Lung (tissue), 12 donors: ENCODE measurements around the gene LEFTY1. TPM values are rescaled to one million over a fixed set of nuclear protein-coding genes. Genes with fewer than 3 reads are reported as not detected.
"Not testable (repeated sequence)": the region's sequence is repeated elsewhere in the genome, so short reads cannot be mapped to it uniquely, and the experiment has no call there.

Source experiments
- ATAC-seq: fragments of 200-7000 bp; cut with Tn5 transposase; one replicate; pipeline ENCODE4 v1.9.1; 2020; ENCODE audit warnings: moderate number of reproducible peaks; ENCODE audit not compliant: insufficient read depth, low FRiP score
- DNase-seq, 3 donors: peaks; one replicate each; pipeline ENCODE4 v3.0.0-alpha.2; 2013 to 2017
- H3K27ac ChIP-seq, 2 donors: one replicate each; pipeline ENCODE4 v1.5.1; 2013; ENCODE audit warnings: mild to moderate bottlenecking in 2 of 2, moderate library complexity in 2 of 2, control low read depth in 1 of 2, inconsistent platforms in 1 of 2, low read depth in 1 of 2, low read length in 1 of 2
- H3K27me3 ChIP-seq, 3 donors: one replicate each; pipeline ENCODE4 v1.5.1; 2013; ENCODE audit warnings: low read length in 2 of 3; ENCODE audit not compliant: control insufficient read depth in 3 of 3, insufficient read depth in 3 of 3
- H3K36me3 ChIP-seq, 4 donors: one replicate each; pipeline ENCODE4 v1.5.1; 2013; ENCODE audit warnings: low read length in 4 of 4, mild to moderate bottlenecking in 1 of 4, moderate library complexity in 1 of 4; ENCODE audit not compliant: control insufficient read depth in 4 of 4, insufficient read depth in 4 of 4
- H3K4me1 ChIP-seq, 5 donors: one replicate each; pipeline ENCODE4 v1.5.1; 2013; ENCODE audit warnings: low read length in 5 of 5, mild to moderate bottlenecking in 2 of 5, moderate library complexity in 1 of 5; ENCODE audit not compliant: control insufficient read depth in 5 of 5, insufficient read depth in 5 of 5
- H3K4me3 ChIP-seq: one replicate; pipeline ENCODE4 v1.5.1; 2013; ENCODE audit warnings: mild to moderate bottlenecking, control low read depth, moderate library complexity
- H3K9ac ChIP-seq, 2 donors: one replicate each; pipeline ENCODE4 v1.5.1; 2013; ENCODE audit warnings: low read length in 2 of 2, control low read depth in 1 of 2; ENCODE audit not compliant: insufficient read depth in 1 of 2
- H3K9me3 ChIP-seq, 4 donors: one replicate each; pipeline ENCODE4 v1.5.1; 2013; ENCODE audit warnings: low read length in 3 of 4, mild to moderate bottlenecking in 1 of 4, moderate library complexity in 1 of 4; ENCODE audit not compliant: control insufficient read depth in 4 of 4, insufficient read depth in 3 of 4
- CTCF ChIP-seq: IDR thresholded peaks from 2 replicates; pipeline ENCODE4 v1.5.1; 2012; ENCODE audit warnings: mild to moderate bottlenecking; ENCODE audit errors: control extremely low read depth, extremely low read depth
- WGBS, 2 donors: extraction: QIAGEN DNeasy Blood & Tissue Kit; methylation state at CpG; one replicate each; pipeline ENCODE4 v1.1.7; 2013; 5-methylcytosine and 5-hydroxymethylcytosine counted together
- polyA plus RNA-seq, 2 donors: library from polyadenylated mRNA; stranded (reverse); fragments of 200-250 nt; gene quantifications; one replicate each; pipeline ENCODE4 v1.2.1, GENCODE V29; 2013
- total RNA-seq, 2 donors: library from RNA; depleted of rRNA in 1 of 2; stranded (reverse); fragments of >200 nt in 1 of 2; gene quantifications; one replicate each; pipeline ENCODE4 v1.2.1, GENCODE V29; 2014 to 2021
- donor health status: control.
- donor health status: control.
- donor health status: Bipolar disorder and iron deficiency.
- donor health status: healthy.
- donor health status: DM: yes; HTN: yes; CAD: no.

Gene LEFTY1
- total and polyA plus RNA-seq, 4 donors, result 0.12 to 2.1 (median 0.34) TPM

GRCh38 chr1:225930566-225930965, 41.6 kb upstream of the LEFTY1 start:
- no peak for DNase-seq
- 98 to 99% methylated on average over 2 of the region's 2 CpGs for WGBS, 2 donors
- no peak for ATAC-seq
- TF ChIP-seq CTCF, result no peak
- no peaks in the 10 kb centered on the region for H3K36me3 ChIP-seq
- no peaks in the 10 kb centered on the region for H3K27me3 ChIP-seq
- H3K4me1 ChIP-seq, result no peaks in the 10 kb centered on the region
- H3K9ac ChIP-seq, result no peak overlapping the region
- H3K27ac ChIP-seq, result no peak overlapping the region
- H3K4me3 ChIP-seq, result no peak overlapping the region
- no peaks in the 10 kb centered on the region for H3K9me3 ChIP-seq

- H3K9ac ChIP-seq, H3K4me1 ChIP-seq, H3K9me3 ChIP-seq, H3K36me3 ChIP-seq, H3K27me3 ChIP-seq, H3K27ac ChIP-seq, DNase-seq, H3K4me3 ChIP-seq, ATAC-seq: not testable (repeated sequence)
- WGBS, 2 donors, result 97 to 99% methylated on average over 3 of the region's 3 CpGs
These were observed 40.5 kb upstream of the LEFTY1 start for GRCh38 chr1:225929462-225929861.

- no peaks in the 10 kb centered on the region for H3K9me3 ChIP-seq
- ATAC-seq (no peak), DNase-seq (no peak)
- no peaks in the 10 kb centered on the region for H3K36me3 ChIP-seq
- H3K27me3 ChIP-seq, result no peaks in the 10 kb centered on the region
- H3K4me3 ChIP-seq, result no peak overlapping the region
- H3K27ac ChIP-seq, result no peak overlapping the region
- peaks cover 0 to 1% (median 0%) of the 10 kb centered on the region in 5 donors for H3K4me1 ChIP-seq
- TF ChIP-seq CTCF, result no peak
- no peak overlapping the region for H3K9ac ChIP-seq
- WGBS, 2 donors, result 88 to 94% methylated on average over 14 of the region's 14 CpGs
These were observed 39.5 kb upstream of the LEFTY1 start for GRCh38 chr1:225928186-225929175.

GRCh38 chr1:225926551-225927113, 37.7 kb upstream of the LEFTY1 start:
- H3K9me3 ChIP-seq, result no peaks in the 10 kb centered on the region
- peaks cover 0 to 9% (median 6%) of the 10 kb centered on the region in 4 donors for H3K36me3 ChIP-seq
- TF ChIP-seq CTCF, result no peak
- H3K4me1 ChIP-seq, result peaks cover 0 to 16% (median 6%) of the 10 kb centered on the region in 5 donors
- H3K4me3 ChIP-seq, result no peak overlapping the region
- H3K9ac ChIP-seq, result no peak overlapping the region
- H3K27ac ChIP-seq, result no peak overlapping the region
- ATAC-seq, result no peak
- H3K27me3 ChIP-seq, result no peaks in the 10 kb centered on the region
- DNase-seq, result no peak
- 48 to 82% methylated on average over 3 of the region's 3 CpGs for WGBS, 2 donors
